ENCODE data around the gene SLC25A6.
"Not testable (repeated sequence)": the region's sequence is repeated elsewhere in the genome, so short reads cannot be mapped to it uniquely, and the experiment has no call there.

Gene SLC25A6

DNA sequence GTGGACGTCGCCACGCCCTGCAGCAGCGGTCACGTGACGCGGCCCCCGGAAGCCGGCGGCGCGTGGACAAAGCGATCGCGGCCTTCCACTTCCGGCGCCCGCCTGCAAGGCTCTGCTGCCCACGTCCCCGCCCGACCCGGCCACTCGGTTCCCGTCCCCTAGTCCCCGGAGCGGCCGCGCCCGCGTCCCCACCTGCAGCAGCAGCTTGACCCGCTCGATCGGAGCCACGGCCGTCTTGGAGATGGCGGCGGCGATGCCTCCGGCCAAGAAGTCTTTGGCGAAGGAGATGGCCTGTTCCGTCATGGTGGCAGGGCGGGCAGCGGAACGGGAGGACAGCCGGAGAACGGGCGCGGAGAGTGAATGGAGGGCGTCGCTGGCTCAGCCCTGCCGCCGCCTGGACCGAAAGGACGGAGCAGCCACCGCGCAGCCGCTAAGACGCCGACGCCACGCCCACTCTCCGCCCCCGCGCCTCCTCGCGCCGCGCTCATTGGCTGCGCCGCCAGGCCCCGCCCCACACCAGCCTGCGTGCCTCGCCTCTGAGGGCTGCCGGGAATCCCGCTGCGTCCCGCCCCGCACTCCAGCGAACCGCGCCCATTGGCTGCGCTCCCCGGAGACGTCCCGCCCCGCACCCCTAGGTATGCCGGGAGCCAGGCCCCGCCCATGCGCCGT is at the start of gene SLC25A6:
Gene SLC25A6, minus strand, starts transcription at position 407 of the 669 bp plus-strand sequence. Its CDS starts 104 bp downstream, at position 303.
- no peak for FAIRE-seq
- DNase-seq (ENCODE audit: insufficient read length, low spot score): peak; percentile 97

DNA sequence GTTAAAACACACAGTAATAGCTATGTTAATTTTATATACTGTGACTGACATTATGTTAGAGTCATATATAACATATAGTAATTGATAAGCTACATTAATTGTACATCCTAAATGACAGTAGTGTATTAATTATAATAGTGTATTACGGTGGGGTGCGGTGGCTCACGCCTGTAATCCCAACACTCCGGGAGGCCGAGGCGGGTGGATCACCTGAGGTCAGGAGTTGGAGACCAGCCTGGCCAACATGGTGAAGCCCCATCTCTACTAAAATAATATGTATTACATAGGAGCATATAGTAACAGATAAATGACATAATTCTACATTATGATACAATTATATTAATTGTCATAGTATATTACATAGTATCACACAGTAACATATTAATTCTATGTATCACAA is 48.6 kb upstream of the SLC25A6 start:
- no peak for DNase-seq (ENCODE audit: insufficient read length, low spot score)
- FAIRE-seq: no peak

DNA sequence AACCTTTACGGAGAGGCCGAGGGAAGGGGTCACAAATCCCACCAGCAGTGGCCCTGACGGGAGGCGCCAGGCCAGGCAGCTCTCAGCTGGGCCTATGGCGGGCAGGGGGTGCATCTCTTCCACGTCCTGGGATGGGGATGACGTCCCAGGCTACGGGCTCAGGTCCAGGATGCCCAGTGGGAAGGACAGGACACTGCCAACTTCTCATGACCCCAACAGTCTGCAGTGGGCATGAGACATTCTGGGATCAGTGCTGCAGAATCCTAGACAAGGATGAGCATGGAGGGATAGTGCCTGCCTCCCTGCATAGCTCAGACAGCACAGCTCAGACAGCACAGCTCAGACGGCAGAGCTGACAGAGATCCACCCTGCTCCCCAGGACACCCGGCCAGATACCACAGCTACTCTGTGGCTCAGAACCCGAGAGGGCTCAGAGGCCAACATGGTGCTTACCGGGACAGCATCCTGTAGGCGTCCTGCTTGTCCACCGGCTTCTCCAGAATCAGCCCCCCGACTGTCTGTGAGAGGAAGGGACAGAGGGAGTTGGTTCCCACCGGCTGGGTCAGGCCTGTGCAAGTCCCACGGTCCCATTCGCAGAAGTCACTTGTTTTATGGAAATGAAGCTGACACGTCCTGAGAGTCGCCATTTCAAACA is 43.5 kb upstream of the SLC25A6 start:
- no peak for FAIRE-seq

DNA sequence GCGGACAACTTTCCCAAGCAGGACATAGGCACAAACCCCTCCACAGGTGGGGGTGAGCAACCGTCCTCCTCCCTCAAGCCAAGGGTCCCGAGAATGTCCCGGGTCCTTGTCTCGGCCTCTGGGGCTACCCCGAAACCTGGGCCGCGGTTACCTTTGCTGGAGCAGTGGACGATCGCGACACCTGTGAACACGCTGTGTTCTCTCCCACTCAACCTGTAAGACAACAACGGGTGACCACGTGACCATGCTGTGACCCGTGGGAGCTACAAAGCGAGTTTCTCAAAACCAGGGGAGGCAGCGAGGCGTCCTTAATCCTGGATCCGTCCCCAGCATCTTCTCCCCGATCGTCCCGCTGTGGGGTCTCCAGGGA is 42.9 kb upstream of the SLC25A6 start:
- FAIRE-seq (no peak), DNase-seq (ENCODE audit: insufficient read length, low spot score) (no peak)

More for the DNA sequence above, 43.5 kb upstream of the SLC25A6 start:
- DNase-seq (ENCODE audit: insufficient read length, low spot score): no peak

DNA sequence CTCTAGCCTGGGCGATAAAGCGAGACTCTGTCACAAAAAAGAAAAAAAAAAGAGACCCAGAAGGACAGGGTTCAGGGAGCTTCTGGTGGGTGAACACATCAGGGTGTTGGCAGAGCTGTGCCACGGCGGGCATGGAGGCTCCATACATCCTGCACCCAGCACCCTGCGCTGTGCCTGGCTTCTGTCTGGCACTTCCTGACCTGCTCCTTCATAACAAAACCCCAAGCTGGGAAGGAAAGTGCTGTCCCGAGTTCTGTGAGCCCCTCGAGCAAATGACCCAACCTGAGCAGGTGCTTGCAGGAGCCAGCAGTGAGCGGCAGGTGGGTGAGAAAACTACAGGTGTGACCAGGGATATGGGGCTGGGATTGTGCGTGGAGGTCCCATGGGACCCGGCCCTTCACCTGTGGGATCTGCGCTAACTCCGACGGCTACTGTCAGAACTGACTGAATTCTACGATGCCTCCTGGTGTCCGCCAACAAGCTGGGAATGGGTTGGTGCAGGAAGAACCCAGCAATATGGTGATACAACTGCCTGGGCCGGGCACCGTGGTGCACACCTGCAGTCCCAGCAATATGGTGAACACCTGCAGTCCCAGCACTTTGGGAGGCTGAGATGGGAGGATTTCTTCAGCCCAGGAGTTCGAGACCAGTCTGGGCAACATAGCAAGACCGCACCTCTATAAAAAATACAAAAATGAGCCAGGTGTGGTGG is 41.9 kb upstream of the SLC25A6 start:
- FAIRE-seq (no peak), DNase-seq (ENCODE audit: insufficient read length, low spot score) (no peak)

DNA sequence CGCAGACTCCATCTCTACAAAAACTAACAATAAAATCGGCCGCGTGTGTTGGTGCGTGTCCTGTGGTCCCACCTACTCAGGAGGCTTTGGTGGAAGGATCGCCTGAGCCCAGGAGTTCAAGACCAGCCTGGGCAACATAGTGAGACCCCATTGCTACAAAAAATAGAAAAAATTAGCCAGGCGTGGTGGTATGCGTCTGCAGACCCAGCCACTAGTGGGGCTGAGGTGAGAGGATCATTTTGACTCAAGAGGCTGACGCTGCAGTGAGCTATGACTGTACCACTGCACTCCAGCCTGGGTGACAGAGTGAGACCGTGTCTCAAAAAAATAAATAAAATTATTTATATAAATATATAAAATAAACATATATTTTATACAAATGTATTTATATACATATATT is 38.5 kb upstream of the SLC25A6 start:
- FAIRE-seq: no peak
- no peak for DNase-seq (ENCODE audit: insufficient read length, low spot score)

DNA sequence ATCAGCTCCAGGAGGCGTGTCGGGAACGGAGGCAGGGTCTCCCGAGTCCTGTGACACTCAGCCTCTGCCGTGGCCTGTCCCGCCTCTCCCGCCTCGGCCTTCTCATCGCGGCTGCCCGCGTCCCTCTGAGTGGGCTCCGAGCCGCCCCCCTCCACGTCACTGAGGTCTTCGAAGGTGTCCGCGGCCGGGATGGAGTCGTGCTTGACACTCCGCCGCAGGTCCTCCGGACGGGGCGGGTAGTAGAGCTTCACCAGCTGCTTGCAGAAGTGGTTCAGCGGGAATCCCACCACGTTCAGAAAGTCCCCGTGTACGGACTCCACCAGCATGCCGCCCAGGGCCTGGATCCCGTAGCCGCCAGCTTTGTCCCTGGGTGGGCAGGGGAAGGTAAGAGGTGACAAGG is 35.8 kb upstream of the SLC25A6 start:
- DNase-seq (ENCODE audit: insufficient read length, low spot score) (no peak), FAIRE-seq (no peak)

DNA sequence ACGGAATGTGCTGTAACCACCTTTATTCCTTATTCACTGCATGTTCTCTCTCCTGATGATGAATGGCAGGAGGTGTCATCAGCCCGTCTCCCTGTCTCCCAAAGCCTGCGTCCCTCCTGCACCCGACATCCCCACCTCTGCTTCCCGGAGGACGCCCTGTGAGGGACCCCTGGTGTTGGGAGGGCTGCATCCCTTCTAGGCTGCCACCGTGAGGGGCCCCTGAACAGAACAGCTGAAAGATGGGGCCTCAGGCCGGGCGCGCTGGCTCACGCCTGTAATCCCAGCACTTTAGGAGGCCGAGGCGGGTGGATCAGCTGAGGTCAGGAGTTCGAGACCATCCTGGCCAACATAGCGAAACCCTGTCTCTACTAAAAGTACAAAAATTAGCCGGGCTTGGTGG is 34.4 kb upstream of the SLC25A6 start:
- DNase-seq (ENCODE audit: insufficient read length, low spot score); FAIRE-seq: not testable (repeated sequence)

DNA sequence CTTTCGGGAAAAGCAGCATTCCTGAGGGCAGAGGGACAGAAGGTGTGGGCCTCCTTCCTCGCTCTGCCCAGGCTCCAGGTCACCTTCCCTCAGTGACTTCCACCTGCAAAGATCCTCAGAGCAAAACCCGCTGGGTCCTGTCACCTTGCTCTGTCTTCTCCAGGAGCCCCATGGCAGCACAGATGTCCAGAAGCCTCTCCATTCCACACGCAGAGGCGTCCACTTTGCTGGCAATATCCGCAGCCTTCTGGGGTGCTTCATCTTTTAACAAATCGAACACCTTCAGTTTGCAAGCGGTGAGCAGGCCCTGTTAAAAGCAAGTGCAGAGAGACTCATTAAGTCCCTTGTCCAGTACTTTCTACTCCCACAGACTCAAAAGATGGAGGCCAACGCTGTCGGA is 33.5 kb upstream of the SLC25A6 start:
- DNase-seq (ENCODE audit: insufficient read length, low spot score) (no peak), FAIRE-seq (no peak)

DNA sequence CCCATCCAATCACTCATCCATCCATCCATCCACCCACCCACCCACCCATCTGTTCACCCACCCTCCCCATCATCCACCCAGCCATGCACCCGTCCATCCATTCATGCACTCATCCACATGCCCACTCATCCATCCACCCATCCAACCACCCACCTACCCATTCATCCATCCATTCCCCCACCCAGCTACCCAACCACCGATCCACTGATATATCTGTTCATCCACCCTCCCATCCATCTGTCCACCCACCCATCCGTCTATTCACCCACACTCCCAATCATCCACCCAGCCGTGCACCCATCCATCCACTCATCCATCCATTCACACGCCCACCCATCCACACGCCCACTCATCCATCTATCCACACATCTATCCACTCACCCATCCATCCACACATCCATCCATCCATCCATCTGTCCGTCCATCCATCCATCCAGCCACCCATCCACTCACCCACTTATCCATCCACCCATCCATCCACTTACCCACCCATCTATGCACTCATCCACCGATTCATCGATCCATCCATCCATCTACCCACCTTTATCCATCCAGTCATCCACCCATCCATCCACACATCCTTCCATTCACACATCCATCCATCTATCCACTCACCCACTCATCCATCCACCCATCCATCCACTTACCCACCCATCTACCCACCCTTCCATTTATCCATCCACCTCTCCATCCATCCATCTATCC is 32.4 kb upstream of the SLC25A6 start:
- FAIRE-seq: peak; percentile 81
- DNase-seq (ENCODE audit: insufficient read length, low spot score): no peak

DNA sequence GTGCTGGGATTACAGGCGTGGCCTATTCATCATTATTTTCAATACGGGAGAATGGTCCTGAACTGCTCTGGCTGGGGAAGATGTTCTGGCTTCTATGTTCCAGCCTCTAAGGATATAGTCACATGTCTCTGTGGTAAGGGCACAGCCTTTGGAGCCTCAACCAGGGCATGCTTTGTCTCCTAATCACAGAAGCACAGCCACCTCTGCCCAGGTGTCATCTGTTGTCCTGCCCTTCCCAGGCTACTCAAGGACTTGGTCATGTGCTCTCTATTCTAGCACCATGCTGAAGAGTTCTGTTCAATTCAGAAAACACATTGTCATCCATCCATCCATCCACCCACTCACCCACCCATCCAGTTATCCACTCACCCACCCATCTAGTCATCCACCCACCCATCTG is 31.3 kb upstream of the SLC25A6 start:
- no peak for DNase-seq (ENCODE audit: insufficient read length, low spot score)
- no peak for FAIRE-seq

DNA sequence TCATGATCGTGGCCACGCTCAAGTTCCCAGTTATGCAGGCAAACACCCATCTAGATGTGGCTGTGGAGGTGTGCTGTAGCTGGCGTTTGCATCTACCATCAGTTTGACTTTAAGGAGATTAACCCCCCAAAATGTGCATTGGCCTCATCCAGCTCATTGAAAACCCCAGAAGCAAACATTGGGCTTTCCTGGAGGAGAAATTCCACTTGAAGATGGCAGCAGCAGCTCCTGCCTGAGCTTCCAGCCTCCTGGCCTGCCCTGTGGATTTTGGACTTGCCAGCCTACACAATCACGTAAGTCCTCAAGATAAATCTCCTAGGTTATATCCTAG is 30.2 kb upstream of the SLC25A6 start:
- FAIRE-seq (no peak), DNase-seq (ENCODE audit: insufficient read length, low spot score) (no peak)

DNA sequence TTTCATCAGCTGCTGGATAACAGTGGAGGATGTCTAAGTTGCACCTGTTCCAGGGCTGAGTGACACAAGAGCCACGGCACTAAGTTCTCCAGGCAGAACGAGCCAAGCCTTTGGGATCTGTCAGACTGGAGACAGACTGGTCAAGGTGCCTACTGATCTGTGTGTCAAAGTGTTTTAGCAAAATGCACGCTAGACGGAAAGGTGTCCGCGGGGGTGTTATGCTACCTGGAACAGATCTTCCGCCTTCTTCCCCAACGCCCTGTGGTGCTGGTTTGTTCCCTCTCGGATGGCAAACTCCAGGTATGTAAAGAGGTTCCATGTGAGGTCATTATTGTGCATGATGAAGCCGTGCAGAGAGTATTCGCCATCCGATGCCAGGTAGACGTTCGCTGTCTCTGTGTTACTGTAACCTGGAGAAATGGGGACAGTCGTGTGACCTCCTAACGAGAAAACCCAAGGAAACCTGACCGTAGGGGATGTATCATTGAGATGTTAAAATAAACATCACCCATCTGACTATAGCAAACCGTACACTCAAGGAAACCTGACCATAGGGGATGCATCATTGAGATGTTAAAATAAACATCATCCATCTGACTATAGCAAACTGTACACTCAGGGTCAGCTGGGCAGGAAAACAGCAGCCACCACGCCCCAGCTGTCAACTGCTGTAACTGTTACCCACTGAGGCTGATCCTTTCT is 29.7 kb upstream of the SLC25A6 start:
- DNase-seq (ENCODE audit: insufficient read length, low spot score) (no peak), FAIRE-seq (peak; percentile 55)

DNA sequence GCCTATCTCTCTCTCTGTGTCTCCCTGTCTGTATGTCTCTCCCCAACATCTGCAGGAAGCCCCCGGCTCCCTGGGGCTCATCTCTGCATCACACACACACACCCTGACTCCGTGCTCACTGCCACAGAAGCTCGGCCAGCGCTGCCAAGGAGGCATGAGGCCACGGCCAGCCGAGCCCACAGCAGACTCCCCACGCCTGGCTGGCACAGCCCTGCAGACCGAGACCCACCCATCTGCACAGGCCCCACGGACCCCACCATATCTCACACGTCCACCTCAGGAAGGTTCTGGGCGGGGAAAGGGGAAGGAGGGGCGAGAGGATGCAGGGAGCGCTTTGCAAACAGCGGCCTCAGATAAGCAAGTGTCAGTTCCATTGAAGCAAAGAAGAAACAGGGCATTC is 28.5 kb upstream of the SLC25A6 start:
- FAIRE-seq (no peak), DNase-seq (ENCODE audit: insufficient read length, low spot score) (no peak)

DNA sequence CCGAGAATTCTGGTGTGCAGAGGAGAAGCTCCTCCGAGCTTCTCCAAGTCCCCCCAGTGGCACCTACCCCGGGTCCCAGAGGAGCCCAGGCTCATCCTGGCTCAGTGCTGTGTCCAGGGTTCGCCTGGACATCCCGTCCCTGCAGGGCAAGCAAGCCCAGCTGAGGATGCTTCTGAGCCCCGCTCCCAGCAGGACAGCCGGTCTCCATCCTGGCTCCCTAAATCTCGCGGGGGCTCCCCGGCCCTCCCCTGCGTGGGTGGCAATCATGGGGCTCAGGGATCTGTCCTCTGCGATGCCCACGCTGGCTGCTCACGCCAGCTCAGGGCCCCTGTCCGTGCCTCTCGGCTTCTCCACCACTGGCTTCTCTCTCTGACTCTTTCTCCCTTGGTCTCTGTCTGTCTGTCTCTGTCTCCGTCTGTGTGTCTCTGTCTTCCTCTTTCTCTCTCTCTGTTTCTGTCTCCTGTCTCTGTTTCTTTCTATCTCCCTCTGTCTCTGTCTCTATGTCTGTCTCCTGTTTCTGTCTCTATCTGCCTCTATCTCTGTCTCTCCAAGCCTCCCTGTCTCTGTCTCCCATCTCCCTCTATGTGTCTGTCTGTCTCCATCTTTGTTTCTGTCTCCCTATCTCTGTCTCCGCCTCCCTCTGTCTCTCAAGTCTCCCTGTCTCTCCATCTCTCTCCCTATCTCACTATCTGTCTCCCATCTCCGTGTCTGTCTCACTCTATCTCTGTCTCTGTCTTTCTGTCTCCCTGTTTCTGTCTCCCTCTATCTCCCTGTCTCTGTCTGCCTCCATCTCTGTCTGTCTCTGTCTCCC is 27.8 kb upstream of the SLC25A6 start:
- no peak for DNase-seq (ENCODE audit: insufficient read length, low spot score)
- no peak for FAIRE-seq

DNA sequence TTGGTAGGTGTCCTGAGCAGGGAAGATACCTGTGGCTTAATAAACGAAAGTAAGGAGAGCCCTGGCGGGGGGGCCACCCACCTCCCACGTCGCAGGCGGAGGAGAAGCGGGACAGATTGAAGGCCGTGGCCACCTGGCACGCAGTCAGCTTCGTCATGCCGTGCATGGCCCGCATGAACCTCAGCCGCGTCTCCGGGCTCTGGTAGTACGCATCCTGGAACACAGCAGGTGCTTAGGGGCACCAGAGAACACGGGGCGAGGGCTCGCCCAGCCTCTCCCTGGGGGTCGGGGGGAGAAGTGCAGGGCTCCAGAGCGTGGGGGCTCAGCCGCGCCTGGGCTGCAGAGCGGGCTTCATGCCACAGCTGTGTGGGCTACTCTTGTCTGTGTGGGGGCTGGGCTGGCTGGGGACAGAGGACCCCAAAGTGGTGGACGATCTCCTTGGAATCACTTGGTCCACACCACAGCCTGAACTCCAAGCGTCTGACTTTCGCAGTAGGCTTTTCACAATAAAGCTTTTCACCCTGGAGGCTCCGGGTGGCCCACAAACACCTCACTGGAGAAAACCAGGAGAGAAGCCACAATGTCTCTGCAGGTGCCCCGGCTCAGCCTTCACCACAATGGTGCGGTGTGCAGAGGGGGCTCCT is 27.1 kb upstream of the SLC25A6 start:
- FAIRE-seq: no peak
- no peak for DNase-seq (ENCODE audit: insufficient read length, low spot score)

DNA sequence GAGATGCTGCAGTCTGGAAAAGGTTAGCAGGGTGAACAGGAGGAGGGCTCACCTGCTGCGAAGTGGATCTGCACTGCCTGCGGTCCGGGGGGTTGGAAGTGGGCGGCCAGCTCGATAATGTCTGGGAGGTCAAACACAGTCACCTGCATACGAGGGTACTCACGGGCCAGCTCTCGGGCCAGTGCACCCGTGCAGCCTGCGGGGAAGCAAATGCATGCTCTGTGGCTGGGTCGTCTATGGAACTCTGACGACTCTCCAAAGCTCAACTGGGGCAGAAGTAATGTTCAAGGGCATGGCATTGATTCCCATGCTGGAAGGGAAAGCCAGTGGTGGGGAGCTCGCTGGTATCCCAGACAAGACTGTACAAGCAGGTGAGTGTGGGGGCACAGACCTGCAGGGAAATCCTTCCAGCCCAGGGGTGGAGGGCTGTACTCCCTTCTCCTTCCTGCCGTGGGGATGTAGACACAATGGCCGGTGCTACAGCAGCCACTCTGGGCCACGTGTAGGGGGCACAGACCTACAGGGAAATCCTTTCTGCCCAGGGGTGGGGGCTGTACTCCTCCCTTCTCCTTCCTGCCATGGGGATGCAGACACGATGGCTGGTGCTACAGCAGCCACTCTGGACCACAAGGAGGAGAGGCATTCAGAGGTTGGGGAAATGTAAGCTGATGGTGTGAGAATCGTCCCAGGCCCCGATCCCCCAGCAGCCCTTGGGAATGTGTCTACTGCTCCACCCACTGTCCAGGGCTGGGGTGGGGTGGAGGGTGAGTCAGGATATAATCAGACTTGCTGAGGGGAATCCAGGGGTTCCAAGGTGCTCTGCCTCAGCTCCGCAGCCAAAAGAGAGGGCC is 26.2 kb upstream of the SLC25A6 start:
- DNase-seq (ENCODE audit: insufficient read length, low spot score) (no peak), FAIRE-seq (no peak)

DNA sequence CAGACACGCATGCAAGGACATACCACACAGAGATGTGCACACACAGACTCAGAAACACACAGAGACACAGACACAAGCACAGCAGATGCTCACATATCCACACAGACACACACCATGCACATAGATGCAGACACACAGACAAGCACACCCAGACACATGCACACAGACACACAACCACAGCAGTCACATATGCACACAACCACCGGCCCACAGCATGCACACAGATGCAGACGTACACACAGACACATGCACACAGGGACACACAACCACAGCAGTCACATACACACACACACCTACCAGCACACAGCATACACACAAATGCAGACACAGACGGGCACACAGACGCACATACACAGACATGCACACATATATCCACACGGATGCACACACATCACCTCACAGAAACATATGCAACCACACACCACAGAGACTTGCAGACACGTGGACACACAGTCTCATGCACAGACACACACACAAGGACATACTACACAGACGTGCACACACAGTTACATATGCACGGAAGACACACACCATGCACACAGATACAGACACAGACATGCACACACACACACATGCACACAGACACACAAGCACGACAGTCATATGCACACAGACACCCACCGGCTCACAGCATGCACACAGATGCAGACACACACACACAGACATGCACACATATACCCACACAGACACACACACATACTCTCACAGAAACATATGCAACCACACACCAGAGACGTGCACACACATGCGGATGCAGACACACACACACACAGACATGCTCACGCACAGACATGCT is 25.2 kb upstream of the SLC25A6 start:
- DNase-seq (ENCODE audit: insufficient read length, low spot score) (no peak), FAIRE-seq (peak; percentile 13)
